Spleen (tissue), 7 donors: ENCODE data around the gene TTI1.

Experiments
- CTCF ChIP-seq, 11 experiments: fragments of 200-600 bp in 7 of 11; fragments of 450-650 bp in 4 of 11; sonication (generic) in 4 of 11; IDR thresholded peaks in 8 of 11; conservative IDR thresholded peaks in 3 of 11; 1 replicate in 7 of 11; 2 replicates in 4 of 11; pipeline versions ENCODE4 v1.4.0 to v1.8.0; 2016 to 2021; ENCODE audit warnings: antibody characterized with exemption in 11 of 11, inconsistent platforms in 4 of 11, mild to moderate bottlenecking in 1 of 11
- POLR2A ChIP-seq, 3 donors: fragments of 450-650 bp; IDR thresholded peaks; one replicate each; pipeline ENCODE4 v1.5.1; 2017; ENCODE audit warnings: antibody characterized with exemption in 3 of 3, mild to moderate bottlenecking in 1 of 3
- donor health status: DM: no; HTN: no; CAD: no; lungs with moderate emphysema.
- donor health status: DM: no; HTN: no; CAD: no.
- donor health status: DM: no; HTN: no; CAD: no.

- TF ChIP-seq CTCF (IDR thresholded peaks at IDR 0.05 in 8 of 11, conservative IDR thresholded peaks at IDR 0.05 in 3 of 11), result no peak
- no peak for TF ChIP-seq POLR2A (IDR thresholded peaks at IDR 0.05)
These were observed 44.8 kb downstream of the TTI1 start for GRCh38 chr20:37988306-37988954.
